ENCODE data around the gene MBP. TPM values are rescaled to one million over a fixed set of nuclear protein-coding genes. Genes with fewer than 3 reads are reported as not detected.
A peak's percentile ranks its signal among the peaks of the same experiment; 100 is the strongest.

The MBP gene
- total RNA-seq, 4 donors from 2014 or later, result 23.2 to 34.7 (median 28.2) TPM

DNA sequence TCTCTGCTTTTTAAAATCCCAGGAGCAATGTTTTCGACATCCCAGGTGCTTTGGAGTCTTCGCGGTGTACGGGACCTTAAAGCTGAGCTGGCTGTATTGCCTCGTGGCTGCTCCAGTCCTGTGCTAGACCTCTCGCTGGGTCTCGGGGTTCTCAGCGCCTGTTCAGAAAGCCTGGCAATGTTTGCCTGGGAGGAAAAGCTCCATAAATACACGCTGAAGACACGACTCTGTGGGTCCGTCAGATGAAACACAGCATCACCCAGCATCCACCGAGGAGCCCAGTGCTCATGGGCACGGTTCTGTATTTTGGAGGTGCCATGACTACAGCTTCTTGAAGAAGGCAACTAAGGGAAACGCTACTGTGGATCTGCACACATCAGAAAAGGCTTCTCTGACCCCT is 21.6 kb downstream of the MBP start:
- Histone ChIP-seq H3K36me3 (no peaks in the 10 kb centered on the region), H3K4me3 (no peak overlapping the region), H3K4me1 (peaks cover 0 to 57% (median 23%) of the 10 kb centered on the region in 3 donors), H3K27ac (peak overlapping the region in 2 of 4 donors; percentile 30 to 57), H3K9me3 (no peaks in the 10 kb centered on the region), H3K27me3 (no peaks in the 10 kb centered on the region)
- 87 to 95% methylated on average over 5 to 8 of the region's 14 CpGs for WGBS, 2 donors (ENCODE audit: low coverage in 1 of 2)
- ATAC-seq, result no peak
- TF ChIP-seq, protein P1, sequence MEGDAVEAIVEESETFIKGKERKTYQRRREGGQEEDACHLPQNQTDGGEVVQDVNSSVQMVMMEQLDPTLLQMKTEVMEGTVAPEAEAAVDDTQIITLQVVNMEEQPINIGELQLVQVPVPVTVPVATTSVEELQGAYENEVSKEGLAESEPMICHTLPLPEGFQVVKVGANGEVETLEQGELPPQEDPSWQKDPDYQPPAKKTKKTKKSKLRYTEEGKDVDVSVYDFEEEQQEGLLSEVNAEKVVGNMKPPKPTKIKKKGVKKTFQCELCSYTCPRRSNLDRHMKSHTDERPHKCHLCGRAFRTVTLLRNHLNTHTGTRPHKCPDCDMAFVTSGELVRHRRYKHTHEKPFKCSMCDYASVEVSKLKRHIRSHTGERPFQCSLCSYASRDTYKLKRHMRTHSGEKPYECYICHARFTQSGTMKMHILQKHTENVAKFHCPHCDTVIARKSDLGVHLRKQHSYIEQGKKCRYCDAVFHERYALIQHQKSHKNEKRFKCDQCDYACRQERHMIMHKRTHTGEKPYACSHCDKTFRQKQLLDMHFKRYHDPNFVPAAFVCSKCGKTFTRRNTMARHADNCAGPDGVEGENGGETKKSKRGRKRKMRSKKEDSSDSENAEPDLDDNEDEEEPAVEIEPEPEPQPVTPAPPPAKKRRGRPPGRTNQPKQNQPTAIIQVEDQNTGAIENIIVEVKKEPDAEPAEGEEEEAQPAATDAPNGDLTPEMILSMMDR (IDR thresholded peaks at IDR 0.05), result no peak
- TF ChIP-seq EP300 (IDR thresholded peaks at IDR 0.05) (no peak), POLR2AphosphoS5 (IDR thresholded peaks at IDR 0.05) (no peak), POLR2A (IDR thresholded peaks at IDR 0.05) (no peak)

DNA sequence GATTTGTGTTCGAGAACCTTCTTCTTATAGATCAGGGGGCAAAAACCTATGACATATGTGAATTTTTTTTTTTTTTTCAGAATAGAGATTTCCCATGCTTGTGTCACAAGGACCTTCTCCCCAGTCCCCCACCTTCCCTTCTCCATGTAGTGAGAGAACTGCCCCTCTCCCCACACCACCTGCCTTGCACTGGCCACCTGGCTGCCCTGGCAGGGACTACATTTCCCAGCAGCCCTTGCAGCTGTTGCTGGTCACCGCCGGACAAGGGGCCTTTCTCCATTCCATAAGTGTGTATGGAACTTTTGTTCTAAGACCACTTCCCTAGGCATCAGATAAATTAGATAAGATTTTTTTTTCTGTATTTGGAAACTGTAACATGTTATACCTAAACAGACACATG is 22.2 kb downstream of the MBP start:
- H3K27ac ChIP-seq, result no peak overlapping the region
- H3K4me3 ChIP-seq, result no peak overlapping the region
- TF ChIP-seq, protein P1 (IDR thresholded peaks at IDR 0.05), result no peak
- TF ChIP-seq POLR2A (IDR thresholded peaks at IDR 0.05), result no peak
- no peak for TF ChIP-seq EP300 (IDR thresholded peaks at IDR 0.05)
- TF ChIP-seq POLR2AphosphoS5 (IDR thresholded peaks at IDR 0.05), result no peak
- peaks cover 0 to 54% (median 23%) of the 10 kb centered on the region in 3 donors for H3K4me1 ChIP-seq
- WGBS, 2 donors (ENCODE audit: low coverage in 1 of 2), result 79 to 98% methylated on average over 2 to 3 of the region's 3 CpGs
- no peaks in the 10 kb centered on the region for H3K27me3 ChIP-seq
- no peak for ATAC-seq
- no peaks in the 10 kb centered on the region for H3K9me3 ChIP-seq
- no peaks in the 10 kb centered on the region for H3K36me3 ChIP-seq

DNA sequence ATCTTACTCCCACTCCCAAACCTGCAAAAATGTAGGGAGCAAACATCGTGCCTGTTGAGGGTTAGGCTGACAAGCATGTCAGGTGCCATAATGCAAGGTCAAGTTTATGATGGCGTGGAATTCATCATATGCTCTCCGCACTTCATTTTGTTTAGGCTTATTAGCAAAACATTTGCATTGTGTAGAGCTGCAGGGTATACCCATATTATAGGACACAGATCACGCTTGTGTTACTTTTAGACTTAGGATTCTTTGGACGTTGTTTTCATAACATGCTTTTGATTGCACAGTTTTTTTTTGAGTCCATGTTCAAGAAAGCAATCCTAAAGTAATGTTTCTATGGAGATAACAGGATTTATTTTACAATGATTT is 22.9 kb downstream of the MBP start:
- TF ChIP-seq POLR2A (IDR thresholded peaks at IDR 0.05), result no peak
- no peak for TF ChIP-seq EP300 (IDR thresholded peaks at IDR 0.05)
- no peak for TF ChIP-seq POLR2AphosphoS5 (IDR thresholded peaks at IDR 0.05)
- TF ChIP-seq, protein P1 (IDR thresholded peaks at IDR 0.05), result no peak
- Histone ChIP-seq H3K4me3 (no peak overlapping the region), H3K4me1 (peaks cover 0 to 46% (median 23%) of the 10 kb centered on the region in 3 donors), H3K27ac (peak overlapping the region in 1 of 4 donors; percentile 76), H3K27me3 (no peaks in the 10 kb centered on the region), H3K36me3 (no peaks in the 10 kb centered on the region), H3K9me3 (no peaks in the 10 kb centered on the region)
- 85 to 89% methylated on average over 4 to 5 of the region's 5 CpGs for WGBS, 2 donors (ENCODE audit: low coverage in 1 of 2)
- ATAC-seq, result no peak

DNA sequence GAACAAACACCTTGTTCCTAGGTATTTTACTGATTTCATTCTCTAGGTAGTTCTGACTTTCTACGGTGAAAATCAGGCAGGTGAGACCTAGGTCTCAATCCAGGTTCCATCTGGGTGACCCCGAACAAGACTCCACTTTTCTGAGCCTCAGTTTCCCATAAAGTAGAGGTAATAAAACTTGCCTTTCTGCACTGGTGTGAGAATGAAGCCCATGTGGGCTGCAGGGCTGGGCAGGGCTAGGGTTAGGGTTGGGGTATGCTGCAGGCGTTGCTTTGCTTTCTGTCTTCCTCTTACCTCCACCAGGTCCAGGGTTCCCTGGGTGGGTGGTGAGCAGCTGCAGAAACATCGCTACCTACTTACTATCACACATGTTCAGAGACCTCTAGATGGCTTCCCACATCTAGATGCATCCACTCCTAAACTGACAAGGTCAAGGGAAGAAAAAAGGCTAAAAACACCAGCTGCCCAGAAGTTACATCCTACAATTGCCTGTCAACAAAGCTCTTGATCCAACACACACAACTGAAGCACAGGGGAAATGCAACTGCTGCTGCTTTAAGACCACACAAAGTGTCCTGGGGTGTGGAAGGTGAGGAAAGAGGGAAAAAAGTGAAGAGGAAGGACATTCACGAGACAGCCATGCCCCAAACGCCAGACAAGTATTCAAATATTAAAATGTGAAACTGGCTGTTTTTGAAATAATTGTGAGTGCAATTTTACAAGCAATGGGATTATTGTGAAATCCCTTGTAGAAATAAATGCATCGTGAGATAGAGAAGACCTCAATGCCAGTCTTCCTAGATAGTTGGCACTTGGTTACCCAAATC is 23.5 kb downstream of the MBP start:
- no peaks in the 10 kb centered on the region for H3K27me3 ChIP-seq
- ATAC-seq, result no peak
- 58 to 72% methylated on average over 3 to 4 of the region's 7 CpGs for WGBS, 2 donors (ENCODE audit: low coverage in 1 of 2)

More for the DNA sequence above, 23.5 kb downstream of the MBP start:
- H3K4me3 ChIP-seq, result peak overlapping the region in 1 of 2 donors; percentile 11
- H3K4me1 ChIP-seq, result peaks cover 0 to 43% (median 22%) of the 10 kb centered on the region in 3 donors
- H3K36me3 ChIP-seq, result no peaks in the 10 kb centered on the region
- no peaks in the 10 kb centered on the region for H3K9me3 ChIP-seq
- peak overlapping the region; percentile 11 to 76 (median 66) for H3K27ac ChIP-seq
- no peak for TF ChIP-seq EP300 (IDR thresholded peaks at IDR 0.05)
- TF ChIP-seq POLR2AphosphoS5 (IDR thresholded peaks at IDR 0.05), result no peak
- TF ChIP-seq, protein P1 (IDR thresholded peaks at IDR 0.05), result no peak
- no peak for TF ChIP-seq POLR2A (IDR thresholded peaks at IDR 0.05)
